NCI-H524 treated with DMSO at 0.1 percent for 48 hours (cell line): ENCODE data around the gene NODAL.
A peak's percentile ranks its signal among the peaks of the same experiment; 100 is the strongest.
"Not testable (repeated sequence)": the region's sequence is repeated elsewhere in the genome, so short reads cannot be mapped to it uniquely, and the experiment has no call there.

Experiments
- DNase-seq: peaks from one replicate; lab custom pipeline; 2025; lab: John Stamatoyannopoulos, UW

Gene NODAL

DNA sequence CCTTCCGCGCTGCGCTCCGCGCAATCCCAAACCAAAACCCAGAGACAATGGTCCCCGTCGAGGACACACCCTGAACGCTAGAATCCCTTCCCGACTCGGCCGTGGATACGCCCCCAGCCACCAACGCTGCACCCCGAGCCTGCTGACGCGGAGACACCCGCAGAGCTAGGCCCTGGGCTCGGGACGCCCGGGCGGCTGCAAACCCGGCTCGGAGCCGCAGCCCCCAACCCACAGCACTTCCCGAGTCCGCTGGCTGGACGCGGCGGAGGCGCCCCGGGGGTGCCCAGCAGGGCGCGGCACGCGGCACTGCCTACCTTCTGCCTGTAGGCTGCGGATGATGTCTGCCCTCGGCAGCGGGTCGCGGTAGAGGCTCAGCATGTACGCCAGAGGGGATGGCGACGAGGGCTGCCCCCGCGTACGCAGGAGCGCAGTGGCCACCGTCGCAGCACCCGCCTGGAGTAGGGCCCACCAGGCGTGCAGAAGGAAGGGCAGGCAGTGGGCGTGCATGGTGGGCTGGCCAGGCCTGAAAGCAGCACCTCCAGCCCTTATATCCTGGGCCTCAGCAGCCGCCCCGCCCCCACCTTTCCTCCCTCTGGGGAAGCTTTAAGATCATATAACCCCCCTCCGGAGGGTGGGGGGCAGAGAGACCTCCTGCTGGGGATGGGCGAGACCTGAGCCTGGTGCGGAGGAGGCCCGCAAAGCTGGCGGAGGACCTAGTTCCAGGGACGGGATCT, at the start of gene NODAL:
Gene NODAL, minus strand, starts transcription at position 521 of the 734 bp plus-strand sequence. Its CDS starts 14 bp downstream, at position 507.
- no peak for DNase-seq

DNA sequence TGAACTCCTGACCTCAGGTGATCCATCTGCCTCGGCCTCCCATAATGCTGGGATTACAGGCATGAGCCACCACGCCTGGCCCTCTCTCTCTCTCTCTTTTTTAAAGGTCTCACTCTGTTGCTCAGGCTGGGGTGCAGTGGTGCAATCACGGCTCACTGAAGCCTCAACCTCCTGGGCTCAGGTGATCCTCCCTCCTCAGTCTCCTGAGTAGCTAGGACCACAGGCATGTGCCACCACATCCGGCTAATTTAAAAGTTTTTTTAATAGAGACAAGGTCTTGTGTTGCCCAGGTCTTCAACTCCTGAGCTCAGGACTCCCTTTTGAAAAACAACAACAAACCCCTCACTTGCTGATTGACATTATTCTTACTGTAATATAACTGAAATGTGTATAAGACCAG, 48.7 kb upstream of the NODAL start:
- no peak for DNase-seq

DNA sequence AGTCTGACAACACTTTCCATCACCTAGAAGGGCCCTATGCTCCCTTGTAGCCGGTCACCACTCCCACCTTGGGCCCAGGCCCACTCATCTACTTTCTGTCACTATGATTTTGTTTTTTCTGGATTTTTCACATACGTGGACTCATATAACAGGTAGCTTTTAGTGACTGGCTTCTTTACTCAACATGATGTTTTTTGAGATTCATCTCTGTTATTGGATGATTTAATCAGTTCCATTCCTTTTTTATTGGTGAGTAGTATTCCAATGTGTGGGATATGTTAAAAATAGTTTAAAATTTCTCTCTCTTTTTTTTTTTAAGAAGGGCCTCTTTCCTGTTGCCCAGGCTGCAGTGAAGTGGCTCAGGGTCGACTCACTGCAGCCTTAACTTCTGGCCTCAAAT, 46.3 kb upstream of the NODAL start:
- DNase-seq: no peak

DNA sequence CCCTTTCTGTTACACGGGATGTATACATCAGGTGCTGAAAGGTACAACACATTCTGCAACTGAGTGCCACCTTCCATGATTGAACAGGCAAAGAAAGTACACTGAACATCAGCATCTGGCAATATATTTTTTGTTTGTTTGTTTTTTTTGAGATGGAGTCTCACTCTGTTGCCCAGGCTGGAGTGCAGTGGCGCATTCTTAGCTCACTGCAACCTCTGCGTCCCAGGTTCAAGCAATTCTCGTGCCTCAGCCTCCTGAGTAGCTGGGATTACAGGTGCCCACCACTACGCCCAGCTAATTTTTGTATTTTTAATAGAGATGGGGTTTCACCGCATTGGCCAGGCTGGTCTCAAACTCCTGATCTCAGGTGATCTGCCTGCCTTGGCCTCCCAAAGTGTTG, 42.4 kb upstream of the NODAL start:
- not testable (repeated sequence) for DNase-seq

DNA sequence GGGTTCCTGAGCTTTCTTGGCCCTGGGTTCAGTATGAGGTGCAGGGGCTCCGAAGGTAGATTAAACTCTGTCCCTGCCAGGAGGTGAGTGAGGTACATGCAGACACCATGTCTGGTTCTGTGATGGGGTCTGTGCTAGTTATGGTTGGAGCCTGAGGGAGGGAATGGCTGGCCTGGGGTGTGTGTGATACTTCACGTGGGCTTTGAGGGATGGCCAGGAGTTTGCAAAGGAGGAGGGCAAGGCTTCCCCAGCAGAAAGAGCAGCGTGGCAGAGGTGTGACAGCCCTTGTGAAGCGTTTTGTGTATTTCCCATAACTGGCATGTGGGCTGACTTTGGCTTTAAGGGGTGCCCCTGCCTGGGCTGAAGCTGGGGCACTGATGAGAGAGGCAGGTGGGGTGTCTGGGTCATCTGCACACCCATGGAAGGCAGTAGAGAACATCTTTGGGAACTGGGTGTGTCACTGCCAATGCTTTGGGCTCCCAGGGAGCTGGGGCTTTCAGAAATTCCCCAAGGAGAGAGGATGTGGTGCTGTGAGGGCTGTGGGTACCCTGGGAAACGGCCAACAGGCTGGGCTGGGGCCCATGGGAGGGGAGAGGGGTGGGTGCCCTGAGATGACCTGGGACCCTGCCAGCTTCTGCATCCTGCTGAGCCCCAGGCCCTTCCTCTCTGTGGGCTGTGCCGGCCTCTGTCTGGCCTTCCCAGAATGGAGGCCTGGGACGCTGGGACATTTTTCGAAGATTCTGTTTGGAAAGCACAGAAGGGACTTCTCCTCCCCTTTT, 41.7 kb upstream of the NODAL start:
- DNase-seq: no peak

DNA sequence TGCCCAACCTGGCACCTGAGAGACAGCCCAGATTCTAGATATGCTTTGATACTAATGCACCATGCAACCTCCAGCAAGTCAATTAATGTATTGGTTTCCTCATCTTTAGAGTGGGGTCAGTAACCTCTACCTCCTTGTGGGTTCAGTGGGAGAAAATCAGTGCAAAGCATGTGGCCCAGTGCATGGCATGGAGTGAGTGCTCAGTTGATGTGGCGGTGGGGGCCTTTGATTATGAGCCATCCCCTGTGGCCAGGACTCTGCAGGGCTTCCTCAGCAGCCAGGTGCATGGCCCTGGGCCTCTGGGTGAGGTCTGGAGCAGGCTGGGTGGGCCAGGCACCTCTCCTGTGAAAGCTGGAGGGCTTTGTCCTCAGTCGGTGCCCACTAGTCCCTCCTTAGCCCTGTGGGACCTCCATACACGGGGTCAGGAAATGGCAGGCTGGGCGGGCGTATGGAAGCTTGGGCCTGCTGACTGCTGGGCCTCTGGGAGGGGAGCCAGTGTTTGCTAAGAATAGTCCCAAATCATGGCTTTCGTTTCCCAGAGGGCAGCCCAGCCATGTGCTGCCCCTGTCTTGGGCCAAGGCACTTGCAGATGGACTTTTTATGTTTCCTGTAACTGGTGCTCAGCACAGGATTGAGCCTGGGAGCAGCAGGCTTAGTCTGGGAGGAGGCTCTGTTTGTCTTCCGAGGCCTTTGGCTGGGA, 40.5 kb upstream of the NODAL start:
- no peak for DNase-seq

DNA sequence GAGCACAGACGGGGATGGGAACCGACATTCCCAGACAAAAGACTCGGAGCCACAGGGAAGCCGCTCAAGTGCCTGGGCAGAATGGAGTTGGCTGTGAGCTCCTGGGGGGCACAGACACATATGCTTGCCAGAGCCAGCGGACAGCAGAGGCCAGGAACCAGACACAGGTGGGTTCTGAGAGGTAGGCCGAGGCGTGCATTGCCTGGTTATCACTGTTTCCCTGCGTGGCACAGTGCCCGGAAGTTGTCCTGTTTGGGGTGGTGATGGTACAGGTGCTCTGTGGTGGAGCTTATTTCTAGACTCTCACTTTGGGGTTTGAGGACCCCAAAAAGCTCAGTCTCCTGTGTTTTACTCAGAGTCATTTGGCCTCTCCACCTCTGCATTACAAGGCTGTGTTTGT, 39.6 kb upstream of the NODAL start:
- no peak for DNase-seq

DNA sequence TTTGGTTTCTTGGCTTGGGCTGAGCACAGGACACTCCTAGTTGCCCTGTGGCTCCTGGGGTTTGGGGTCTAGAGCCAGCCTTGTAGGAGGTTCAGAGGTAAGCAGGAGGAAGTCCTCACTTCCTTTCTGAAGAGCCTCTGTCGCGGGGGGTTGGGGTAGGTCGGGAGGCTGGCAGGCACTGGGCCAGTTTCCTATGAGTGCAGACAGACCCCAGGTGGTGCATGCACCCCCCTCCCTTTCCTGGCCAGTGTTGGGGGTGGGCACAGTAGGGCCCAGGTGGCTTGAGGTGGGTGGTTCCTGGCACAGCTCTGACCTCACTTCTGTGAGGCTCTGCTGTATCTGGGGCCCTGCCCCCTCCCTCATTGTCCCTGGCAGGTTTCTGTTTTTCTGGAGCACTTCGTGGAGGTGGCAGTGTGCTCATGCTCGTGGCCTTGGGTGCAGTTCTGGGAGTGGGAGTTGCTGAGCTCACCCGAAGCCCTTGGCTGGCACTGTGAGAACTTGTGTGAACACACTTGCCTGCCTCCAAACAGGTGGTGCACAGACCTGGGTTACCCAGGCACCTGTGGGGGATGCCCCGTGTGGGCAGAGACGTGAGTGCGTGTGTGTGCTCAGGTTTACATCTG, 38.9 kb upstream of the NODAL start:
- no peak for DNase-seq

DNA sequence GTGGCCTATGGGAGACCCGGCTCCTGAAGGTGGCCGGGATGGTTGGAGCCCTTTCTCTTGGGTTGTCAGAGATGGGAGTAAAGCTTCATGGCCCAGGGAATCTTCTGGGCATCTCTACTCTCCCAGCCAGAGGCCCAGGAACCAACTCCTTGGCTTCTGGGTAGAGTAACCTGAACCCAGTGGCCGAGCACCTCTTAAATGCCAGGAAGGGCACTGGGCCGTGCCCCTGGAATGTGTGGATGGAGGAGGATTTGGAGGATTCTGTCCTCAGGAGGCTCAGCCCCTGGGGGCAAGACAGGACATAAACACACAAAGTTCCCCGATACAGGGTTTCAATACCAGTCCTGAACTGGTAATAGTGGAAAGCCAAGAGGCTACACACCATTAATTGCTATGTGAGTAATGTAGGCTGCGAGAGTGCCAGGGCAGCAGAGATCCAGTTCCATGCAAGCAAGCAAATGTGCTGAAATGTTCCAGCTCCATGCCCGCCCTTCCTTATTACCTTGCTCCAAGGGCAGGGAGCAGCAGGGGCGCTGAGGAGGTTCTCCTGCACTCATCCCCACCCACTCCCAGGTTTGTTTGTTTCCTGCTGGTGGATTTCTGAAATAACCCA, 38.3 kb upstream of the NODAL start:
- no peak for DNase-seq

DNA sequence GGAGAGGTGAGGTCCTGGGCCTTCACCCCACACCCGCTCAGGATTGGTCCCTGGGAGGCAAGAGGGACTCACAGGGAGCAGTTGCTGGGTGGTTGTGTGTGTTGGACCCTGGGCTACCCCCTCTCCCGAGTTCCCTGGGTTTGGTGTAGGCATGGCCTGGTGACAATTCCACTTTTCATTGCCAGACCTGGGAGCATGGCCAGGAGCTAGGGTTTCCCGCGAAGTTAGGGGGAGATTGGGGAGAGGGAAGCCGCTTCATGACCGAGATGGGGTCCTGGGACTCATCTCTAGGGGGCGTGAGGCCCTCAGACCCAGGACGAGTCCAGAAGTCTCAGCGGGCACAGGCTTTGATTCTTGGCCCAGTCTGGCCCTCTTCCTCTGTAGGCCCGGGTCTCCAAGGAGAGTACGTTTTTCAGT, 37.7 kb upstream of the NODAL start:
- DNase-seq: no peak

DNA sequence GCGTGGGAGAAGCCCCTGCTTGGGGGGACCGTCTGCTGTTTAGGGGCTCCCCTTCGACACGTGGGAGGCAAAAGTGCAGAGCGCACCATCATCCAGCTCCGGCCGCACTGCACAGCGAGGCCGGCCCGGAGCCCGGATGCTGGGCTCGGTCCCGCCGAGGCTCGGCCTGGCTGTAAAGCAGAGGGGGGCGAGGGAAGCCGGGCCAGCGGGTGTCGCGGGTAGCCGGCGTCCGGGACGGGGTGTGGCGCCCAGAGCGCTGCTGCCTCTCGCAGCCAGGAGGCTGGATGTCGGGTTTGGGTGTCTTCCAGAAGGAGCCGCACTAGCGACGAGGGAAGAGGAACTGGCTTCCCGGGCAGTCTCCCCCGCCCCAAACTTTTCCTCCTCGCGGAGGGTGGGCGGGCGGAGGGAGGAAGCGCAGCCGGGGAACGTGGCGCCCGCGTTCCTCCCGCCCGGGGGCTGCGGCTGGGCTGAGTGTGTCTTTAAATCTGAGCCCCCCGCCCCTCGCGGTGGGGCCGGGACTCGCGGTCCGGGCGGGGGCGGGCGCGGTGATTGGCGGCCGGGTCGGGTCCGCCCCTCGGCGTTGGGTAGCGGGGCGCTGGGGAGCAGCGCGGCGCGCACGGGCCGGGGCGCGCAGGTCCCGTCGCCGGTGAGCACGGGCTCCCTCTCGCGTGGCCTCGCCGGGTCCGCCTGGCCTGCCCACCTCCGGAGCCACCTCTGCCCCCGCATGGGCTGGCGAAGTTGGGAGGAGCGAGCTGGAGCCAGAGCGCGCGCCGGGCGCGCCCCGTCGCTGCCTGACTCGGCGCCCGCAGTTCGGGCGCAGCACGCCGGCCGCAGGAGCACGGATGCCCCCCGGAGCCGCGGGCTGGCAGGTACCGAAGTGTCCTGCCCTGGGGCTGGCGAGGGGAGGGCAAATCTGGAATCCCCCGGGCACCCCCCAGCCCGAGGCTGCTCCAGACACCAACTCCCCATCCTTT, 37.0 kb upstream of the NODAL start, which contains the start of gene PALD1:
Gene PALD1, plus strand, starts transcription at position 577 of the 974 bp plus-strand sequence. CDS start 47,185 bp downstream, outside the sequence.
- no peak for DNase-seq

DNA sequence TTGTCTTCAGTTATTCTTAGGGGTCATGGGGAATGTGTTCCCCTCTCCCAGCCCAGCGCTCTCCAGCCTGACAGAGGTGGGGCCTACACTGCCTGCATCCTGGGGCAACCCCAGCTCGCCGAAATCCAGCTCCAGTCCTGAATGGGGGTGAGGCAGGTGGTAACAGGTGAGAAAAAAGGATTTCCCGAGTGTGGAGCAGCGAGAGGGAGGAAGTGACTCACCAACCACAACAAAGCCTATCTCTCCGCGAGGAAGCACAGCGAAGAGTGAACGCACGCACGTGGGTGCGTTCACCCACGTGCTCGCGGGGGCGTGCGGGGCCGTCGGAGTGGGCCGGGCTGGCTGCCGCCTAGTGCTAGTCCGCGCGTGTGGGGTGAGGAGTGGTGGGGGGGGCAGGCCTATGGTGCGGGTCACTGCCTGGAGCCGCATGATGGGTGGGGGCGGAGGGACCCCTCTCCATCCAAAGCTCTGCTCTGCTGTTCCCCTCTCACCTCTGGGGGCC, 36.2 kb upstream of the NODAL start:
- DNase-seq: no peak

DNA sequence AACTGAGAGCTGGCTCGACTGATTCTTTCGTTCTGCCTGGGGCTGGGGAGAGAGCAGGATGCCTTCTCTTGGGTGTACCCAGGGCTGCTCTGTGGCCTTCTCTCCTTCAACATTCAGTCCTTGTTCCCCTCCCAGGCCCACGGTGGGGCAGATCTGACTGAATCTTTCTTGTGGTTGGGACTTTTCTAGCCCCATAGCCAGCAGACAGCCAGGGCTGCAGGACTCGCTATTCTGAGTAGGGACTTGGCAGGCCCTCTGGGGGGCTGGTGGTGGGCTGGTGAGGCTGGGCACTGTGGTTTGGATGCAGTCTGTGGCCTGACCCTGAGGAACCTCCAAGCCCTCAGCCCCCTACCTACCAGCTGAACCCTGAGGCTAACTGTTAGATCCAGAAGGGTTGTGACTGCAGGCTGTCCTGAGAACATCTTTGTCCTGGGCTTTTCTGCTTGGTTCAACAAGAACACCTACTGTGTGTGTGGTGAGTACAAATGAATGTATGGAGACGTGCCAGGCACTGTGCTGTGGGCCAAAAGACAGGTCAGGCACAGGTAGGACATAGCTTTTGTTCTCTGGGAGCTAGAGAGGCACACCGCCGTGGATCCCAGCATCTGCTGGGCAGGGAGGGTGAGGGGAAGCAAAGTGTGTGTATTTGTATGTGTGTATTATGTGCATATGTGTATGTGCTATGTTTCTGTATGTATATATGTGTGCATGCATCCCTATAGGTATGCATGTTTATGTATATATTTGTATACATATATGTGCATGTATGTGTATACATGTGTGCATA, 35.0 kb upstream of the NODAL start:
- DNase-seq: no peak

DNA sequence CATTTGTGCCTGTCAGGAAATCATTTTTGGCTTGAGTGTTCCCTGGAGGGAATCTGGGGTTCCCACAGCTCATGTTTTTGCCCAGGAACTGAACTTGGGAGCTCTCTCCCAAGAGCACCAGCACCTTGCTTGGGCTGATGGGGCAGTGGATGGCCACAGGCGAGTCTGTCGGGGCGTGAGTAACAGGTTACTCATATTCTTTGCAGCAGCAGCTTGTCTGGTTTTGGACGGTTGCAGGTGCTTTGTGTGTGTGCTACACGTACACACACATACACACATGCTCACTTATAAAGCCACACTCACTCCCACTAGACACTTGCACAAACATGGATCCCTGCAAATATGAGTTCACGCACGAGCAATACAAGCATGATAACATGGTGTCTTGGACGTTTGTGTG, 34.2 kb upstream of the NODAL start:
- DNase-seq: no peak

DNA sequence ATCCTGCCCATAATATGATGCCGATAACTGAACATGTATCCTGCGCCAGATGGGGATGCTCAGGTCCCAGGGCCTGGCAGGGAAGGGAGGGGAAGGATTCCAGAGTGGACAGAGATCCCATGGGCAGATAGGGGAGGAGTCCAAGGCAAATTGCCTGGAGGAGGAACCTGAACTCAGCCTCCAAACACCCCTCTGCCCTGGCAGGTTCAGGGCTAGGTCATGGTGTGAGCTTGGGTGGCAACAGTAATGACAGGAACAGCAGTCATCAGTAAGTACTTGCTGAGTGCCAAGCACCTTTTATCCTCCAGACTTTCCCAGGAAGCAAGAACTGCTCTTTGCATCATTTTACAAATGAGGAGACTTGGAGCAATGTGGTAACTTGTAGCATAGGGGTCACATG, 33.3 kb upstream of the NODAL start:
- peak; percentile 8 for DNase-seq

DNA sequence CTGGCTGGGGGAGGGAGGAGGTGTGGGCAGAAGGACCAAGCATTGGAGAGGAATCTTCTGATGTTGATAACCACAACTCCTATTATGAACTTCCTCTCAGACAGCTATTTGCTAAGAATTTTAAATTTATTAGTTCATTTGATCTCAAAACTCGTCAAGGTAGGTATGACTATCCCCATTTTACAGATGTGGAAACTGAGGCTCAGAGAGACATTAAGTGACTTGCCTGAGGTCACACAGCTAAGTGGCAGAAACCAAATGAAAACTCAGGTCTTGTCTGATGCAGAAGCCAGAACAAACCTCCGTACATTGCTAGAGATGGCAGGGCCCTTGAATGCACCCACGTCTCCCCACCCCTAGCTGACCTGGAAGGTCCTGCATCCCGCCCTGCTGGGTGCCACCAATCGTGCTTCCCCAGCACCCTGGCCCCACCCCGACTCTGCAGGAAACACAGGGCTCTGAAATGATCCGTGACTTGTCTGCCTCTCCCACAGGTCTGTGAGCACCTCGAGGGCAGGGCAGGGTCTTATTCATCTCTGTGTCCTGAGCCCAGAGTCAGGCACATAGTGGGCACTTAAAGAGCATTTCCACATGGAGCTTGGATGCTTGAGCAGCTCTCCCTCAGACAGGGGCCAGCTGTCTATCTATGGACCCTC, 31.4 kb upstream of the NODAL start:
- no peak for DNase-seq

DNA sequence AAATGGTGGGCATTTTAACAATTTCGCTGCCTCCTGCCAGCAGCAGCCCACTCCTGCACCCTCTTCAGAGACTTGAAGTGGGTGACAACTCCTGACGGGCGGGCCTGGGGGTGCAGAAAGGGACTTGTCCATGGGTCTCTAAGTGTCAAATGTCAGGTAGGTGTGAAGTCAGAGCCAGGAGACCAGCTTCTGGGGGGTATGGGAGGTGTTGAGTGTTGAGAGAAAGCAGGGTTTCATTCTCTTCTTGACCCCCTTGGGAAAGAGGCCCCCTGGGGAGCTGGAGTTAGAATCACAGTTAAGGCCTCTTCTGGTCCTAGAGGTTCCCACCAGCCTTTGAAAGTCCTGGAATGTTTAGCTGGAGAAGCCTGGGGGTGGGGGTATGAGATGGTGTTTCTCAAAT, 25.5 kb upstream of the NODAL start:
- DNase-seq: no peak

DNA sequence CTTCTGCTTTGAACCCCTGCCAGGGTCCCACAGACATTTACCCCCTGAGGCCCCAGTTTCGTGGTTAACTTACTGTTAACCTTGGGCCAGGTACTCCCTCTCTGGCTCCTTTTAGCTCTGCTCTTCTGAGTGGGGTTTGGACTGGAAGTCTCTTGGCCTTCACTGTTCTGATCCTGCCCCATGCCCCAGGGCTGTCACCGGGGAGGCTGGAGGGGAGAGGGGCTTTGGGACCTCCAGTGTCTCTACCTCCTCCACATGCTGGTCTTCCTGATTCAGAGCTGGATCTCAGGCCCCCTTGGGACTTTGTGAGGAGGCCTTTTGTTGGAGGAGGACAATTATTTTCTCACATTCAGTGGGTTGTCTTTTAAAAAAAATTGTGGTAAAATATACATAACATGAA, 24.4 kb upstream of the NODAL start:
- DNase-seq: no peak

DNA sequence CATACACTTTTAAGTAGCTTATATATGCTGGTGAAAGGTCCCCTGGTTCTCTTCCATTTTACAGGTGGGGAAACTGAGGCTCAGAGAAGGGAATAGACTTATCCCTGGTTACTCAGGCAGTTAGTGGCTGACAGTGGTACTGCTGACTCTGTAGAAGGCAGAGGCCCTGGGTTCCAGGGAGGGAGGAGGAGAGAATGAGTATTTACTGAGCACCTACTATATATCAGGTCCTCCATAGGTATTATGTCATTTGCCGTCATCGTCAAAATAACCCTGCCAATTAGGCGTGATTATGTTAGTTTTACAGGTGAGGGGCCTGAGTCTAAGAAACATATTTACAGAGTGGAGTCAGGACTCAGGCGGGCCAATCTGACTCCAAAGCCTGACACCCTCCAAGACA, 23.8 kb upstream of the NODAL start:
- DNase-seq: no peak
